HUES48 (cell line): Measurements from ENCODE around the gene DOCK3.
"Not testable (repeated sequence)": the region's sequence is repeated elsewhere in the genome, so short reads cannot be mapped to it uniquely, and the experiment has no call there.

Experiments
- H3K27ac ChIP-seq: one replicate; pipeline ENCODE4 v1.7.0; 2013; ENCODE audit warnings: low read depth, low read length, inconsistent platforms
- H3K27me3 ChIP-seq: 2 replicates; pipeline ENCODE4 v1.6.1; 2013; ENCODE audit warnings: mild to moderate bottlenecking, low read length; ENCODE audit not compliant: control insufficient read depth, insufficient read depth
- H3K36me3 ChIP-seq: 2 replicates; pipeline ENCODE4 v1.6.1; 2013; ENCODE audit warnings: low read length; ENCODE audit not compliant: control insufficient read depth, insufficient read depth
- H3K4me1 ChIP-seq: 2 replicates; pipeline ENCODE4 v1.6.1; 2013; ENCODE audit warnings: mild to moderate bottlenecking, low read length; ENCODE audit not compliant: control insufficient read depth, insufficient read depth
- H3K4me3 ChIP-seq: 2 replicates; pipeline ENCODE4 v1.5.1; 2013; ENCODE audit warnings: mild to moderate bottlenecking, low read depth, low read length
- H3K9ac ChIP-seq: 2 replicates; pipeline ENCODE4 v1.6.1; 2013; ENCODE audit warnings: mild to moderate bottlenecking, low read depth, low read length, moderate library complexity
- H3K9me3 ChIP-seq: 2 replicates; pipeline ENCODE4 v1.6.1; 2013; ENCODE audit warnings: low read length; ENCODE audit not compliant: control insufficient read depth, insufficient read depth

The DOCK3 gene

GRCh38 chr3:51141573-51141972 lies 466.8 kb downstream of the DOCK3 start:
- H3K4me1 ChIP-seq = no peaks in the 10 kb centered on the region
- H3K27me3 ChIP-seq = no peaks in the 10 kb centered on the region
- no peak overlapping the region for H3K27ac ChIP-seq
- no peak overlapping the region for H3K9ac ChIP-seq
- H3K36me3 ChIP-seq = no peaks in the 10 kb centered on the region
- no peaks in the 10 kb centered on the region for H3K9me3 ChIP-seq
- H3K4me3 ChIP-seq = no peak overlapping the region

GRCh38 chr3:51145811-51146585 lies 471.3 kb downstream of the DOCK3 start:
- Histone ChIP-seq H3K9me3 (no peaks in the 10 kb centered on the region), H3K27me3 (no peaks in the 10 kb centered on the region), H3K4me1 (no peaks in the 10 kb centered on the region), H3K4me3 (no peak overlapping the region), H3K9ac (no peak overlapping the region), H3K27ac (no peak overlapping the region), H3K36me3 (no peaks in the 10 kb centered on the region)

- no peak overlapping the region for H3K27ac ChIP-seq
- H3K9ac ChIP-seq = no peak overlapping the region
- H3K4me1 ChIP-seq = no peaks in the 10 kb centered on the region
- H3K36me3 ChIP-seq = no peaks in the 10 kb centered on the region
- no peak overlapping the region for H3K4me3 ChIP-seq
- H3K9me3 ChIP-seq = no peaks in the 10 kb centered on the region
- H3K27me3 ChIP-seq = no peaks in the 10 kb centered on the region
These were observed 472.1 kb downstream of the DOCK3 start for GRCh38 chr3:51146781-51147180.

GRCh38 chr3:51156147-51156546 lies 481.4 kb downstream of the DOCK3 start:
- Histone ChIP-seq H3K4me1 (no peaks in the 10 kb centered on the region), H3K36me3 (peaks cover 3% of the 10 kb centered on the region; the same call in 1 of the 2 replicates), H3K27ac (no peak overlapping the region), H3K4me3 (no peak overlapping the region), H3K9me3 (no peaks in the 10 kb centered on the region), H3K9ac (no peak overlapping the region), H3K27me3 (no peaks in the 10 kb centered on the region)

GRCh38 chr3:51163051-51163450 lies 488.3 kb downstream of the DOCK3 start:
- no peak overlapping the region for H3K4me3 ChIP-seq
- H3K4me1 ChIP-seq = no peaks in the 10 kb centered on the region
- H3K9ac ChIP-seq = no peak overlapping the region
- H3K27ac ChIP-seq = no peak overlapping the region
- no peaks in the 10 kb centered on the region for H3K9me3 ChIP-seq
- H3K27me3 ChIP-seq = no peaks in the 10 kb centered on the region
- peaks cover 15% of the 10 kb centered on the region for H3K36me3 ChIP-seq

GRCh38 chr3:51173518-51174271 lies 499.0 kb downstream of the DOCK3 start:
- H3K36me3 ChIP-seq = peaks cover 10% of the 10 kb centered on the region; the same call in 1 of the 2 replicates
- H3K4me3 ChIP-seq = no peak overlapping the region
- H3K9ac ChIP-seq = no peak overlapping the region
- H3K4me1 ChIP-seq = no peaks in the 10 kb centered on the region
- H3K27ac ChIP-seq = no peak overlapping the region
- peaks cover 5% of the 10 kb centered on the region for H3K9me3 ChIP-seq
- no peaks in the 10 kb centered on the region for H3K27me3 ChIP-seq

- H3K9me3 ChIP-seq = peaks cover 5% of the 10 kb centered on the region
- no peaks in the 10 kb centered on the region for H3K27me3 ChIP-seq
- no peaks in the 10 kb centered on the region for H3K4me1 ChIP-seq
- H3K27ac ChIP-seq = no peak overlapping the region
- peaks cover 10% of the 10 kb centered on the region; the same call in 1 of the 2 replicates for H3K36me3 ChIP-seq
- H3K4me3 ChIP-seq = no peak overlapping the region
- H3K9ac ChIP-seq = no peak overlapping the region
These were observed 502.2 kb downstream of the DOCK3 start for GRCh38 chr3:51176923-51177322.

GRCh38 chr3:51186446-51186845 lies 511.7 kb downstream of the DOCK3 start:
- H3K9me3 ChIP-seq, H3K27me3 ChIP-seq, H3K4me3 ChIP-seq, H3K9ac ChIP-seq, H3K4me1 ChIP-seq, H3K27ac ChIP-seq, H3K36me3 ChIP-seq: not testable (repeated sequence)

- H3K9me3 ChIP-seq = peaks cover 5% of the 10 kb centered on the region; the same call in 1 of the 2 replicates
- no peaks in the 10 kb centered on the region for H3K4me1 ChIP-seq
- no peaks in the 10 kb centered on the region for H3K27me3 ChIP-seq
- no peak overlapping the region for H3K27ac ChIP-seq
- no peak overlapping the region for H3K4me3 ChIP-seq
- no peaks in the 10 kb centered on the region for H3K36me3 ChIP-seq
- no peak overlapping the region for H3K9ac ChIP-seq
These were observed 515.5 kb downstream of the DOCK3 start for GRCh38 chr3:51190199-51190598.

GRCh38 chr3:51190827-51191226 lies 516.1 kb downstream of the DOCK3 start:
- Histone ChIP-seq H3K4me3 (no peak overlapping the region), H3K27me3 (no peaks in the 10 kb centered on the region), H3K36me3 (no peaks in the 10 kb centered on the region), H3K4me1 (no peaks in the 10 kb centered on the region), H3K27ac (no peak overlapping the region), H3K9ac (no peak overlapping the region), H3K9me3 (peaks cover 5% of the 10 kb centered on the region; the same call in 1 of the 2 replicates)

GRCh38 chr3:51191768-51192167 lies 517.0 kb downstream of the DOCK3 start:
- Histone ChIP-seq H3K4me3 (no peak overlapping the region), H3K27me3 (no peaks in the 10 kb centered on the region), H3K27ac (no peak overlapping the region), H3K36me3 (no peaks in the 10 kb centered on the region), H3K9me3 (no peaks in the 10 kb centered on the region), H3K9ac (no peak overlapping the region), H3K4me1 (no peaks in the 10 kb centered on the region)
